ENCODE measurements around the gene INSIG1. TPM values are rescaled to one million over a fixed set of nuclear protein-coding genes. Genes with fewer than 3 reads are reported as not detected.
A peak's percentile ranks its signal among the peaks of the same experiment; 100 is the strongest.

INSIG1 gene
- total RNA-seq, 1 experiment from 2014 or later = 103 TPM

- BruUV-seq (replicated peaks) = no TSS peak
- ChIA-PET CTCF (no interaction called here), POLR2A (ENCODE audit: unreplicated experiment) (no interaction called here)
- Histone ChIP-seq H3K4me3 (no peak overlapping the region), H3K36me3 (ENCODE audit: low read depth) (no peaks in the 10 kb centered on the region), H3K9me2 (ENCODE audit: insufficient read depth) (no peaks in the 10 kb centered on the region), H3K4me1 (replicated peaks; ENCODE audit: insufficient read depth) (peaks cover 18% of the 10 kb centered on the region), H2AFZ (no peak overlapping the region), H3K9me3 (ENCODE audit: insufficient read depth, low read depth) (no peaks in the 10 kb centered on the region), H3K79me2 (ENCODE audit: low read depth) (no peaks in the 10 kb centered on the region), H3K27ac (no peak overlapping the region), H3K27me3 (ENCODE audit: insufficient read depth, low read depth) (peaks cover 21% of the 10 kb centered on the region), H4K20me1 (ENCODE audit: insufficient read depth) (no peaks in the 10 kb centered on the region), H3F3A (ENCODE audit: insufficient read depth, low read depth) (peaks cover 6% of the 10 kb centered on the region; the same call in 1 of the 2 replicates), H3K4me2 (no peak overlapping the region)
- peak in 1 of 2 experiments; percentile 28 for DNase-seq
- intact Hi-C loops (cut with micrococcal nuclease; ENCODE audit: unreplicated experiment) = no loop called here
- TF ChIP-seq CTCF (conservative IDR thresholded peaks at IDR 0.05) = no peak
- no peak for TF ChIP-seq EZH2 (IDR thresholded peaks at IDR 0.05; ENCODE audit: low read depth)
Observed at GRCh38 chr7:155256761-155257481, 40.8 kb upstream of the INSIG1 start.

- ChIA-PET CTCF (no interaction called here), POLR2A (ENCODE audit: unreplicated experiment) (no interaction called here)
- peak; percentile 34 to 35 for DNase-seq
- no peaks in the 10 kb centered on the region for H3K9me2 ChIP-seq (ENCODE audit: insufficient read depth)
- no peak overlapping the region for H3K4me2 ChIP-seq
- no peak overlapping the region for H2AFZ ChIP-seq
- peaks cover 18% of the 10 kb centered on the region for H3K27me3 ChIP-seq (ENCODE audit: insufficient read depth, low read depth)
- H3K36me3 ChIP-seq (ENCODE audit: low read depth) = no peaks in the 10 kb centered on the region
- peaks cover 14% of the 10 kb centered on the region for H3K4me1 ChIP-seq (replicated peaks; ENCODE audit: insufficient read depth)
- no peaks in the 10 kb centered on the region for H3K9me3 ChIP-seq (ENCODE audit: insufficient read depth, low read depth)
- no peak for TF ChIP-seq CTCF (conservative IDR thresholded peaks at IDR 0.05)
- TF ChIP-seq EZH2 (IDR thresholded peaks at IDR 0.05; ENCODE audit: low read depth) = no peak
- no peaks in the 10 kb centered on the region for H4K20me1 ChIP-seq (ENCODE audit: insufficient read depth)
- H3K27ac ChIP-seq = no peak overlapping the region
- H3F3A ChIP-seq (ENCODE audit: insufficient read depth, low read depth) = peaks cover 9% of the 10 kb centered on the region; the same call in 1 of the 2 replicates
- no peak overlapping the region for H3K4me3 ChIP-seq
- H3K79me2 ChIP-seq (ENCODE audit: low read depth) = no peaks in the 10 kb centered on the region
- intact Hi-C loops (cut with micrococcal nuclease; ENCODE audit: unreplicated experiment) = loop anchor here (2.0 kb wide), 1 partner anchor 43 kb away; no protein-coding TSS in a partner anchor
- BruUV-seq (replicated peaks) = no TSS peak
Observed at GRCh38 chr7:155257482-155258225, 40.0 kb upstream of the INSIG1 start.

- Histone ChIP-seq H3K4me2 (no peak overlapping the region), H3K4me1 (replicated peaks; ENCODE audit: insufficient read depth) (peaks cover 17% of the 10 kb centered on the region), H3K27ac (no peak overlapping the region), H3K4me3 (no peak overlapping the region), H3K9me2 (ENCODE audit: insufficient read depth) (no peaks in the 10 kb centered on the region), H2AFZ (no peak overlapping the region), H3K36me3 (ENCODE audit: low read depth) (no peaks in the 10 kb centered on the region), H3K9me3 (ENCODE audit: insufficient read depth, low read depth) (no peaks in the 10 kb centered on the region), H3F3A (ENCODE audit: insufficient read depth, low read depth) (peaks cover 9% of the 10 kb centered on the region; the same call in 1 of the 2 replicates), H3K27me3 (ENCODE audit: insufficient read depth, low read depth) (peaks cover 18% of the 10 kb centered on the region), H4K20me1 (ENCODE audit: insufficient read depth) (no peaks in the 10 kb centered on the region), H3K79me2 (ENCODE audit: low read depth) (no peaks in the 10 kb centered on the region)
- BruUV-seq (replicated peaks) = no TSS peak
- ChIA-PET POLR2A (ENCODE audit: unreplicated experiment) (interaction anchor here (0.6 kb wide), 1 partner anchor 49 kb away, joined by 4 read pairs; no protein-coding TSS in a partner anchor), CTCF (no interaction called here)
- intact Hi-C loops (cut with micrococcal nuclease; ENCODE audit: unreplicated experiment) = loop anchor here (2.0 kb wide), 1 partner anchor 43 kb away; no protein-coding TSS in a partner anchor
- TF ChIP-seq CTCF (conservative IDR thresholded peaks at IDR 0.05) (no peak), EZH2 (IDR thresholded peaks at IDR 0.05; ENCODE audit: low read depth) (no peak)
- DNase-seq = peak; percentile 64 to 71
Observed at GRCh38 chr7:155258226-155258560, 39.5 kb upstream of the INSIG1 start.

All from PC-9 (cell line).